SK-N-SH treated with all-trans-retinoic acid at 6 μM for 48 hours (cell line): ENCODE results near the gene SIX5.

ENCODE experiments used
- CSRNP3 ChIP-seq: fragments of 250-450 bp; sonication (Bioruptor Pico); IDR thresholded peaks from 2 replicates; pipeline ENCODE4 v1.5.1; 2021; ENCODE audit warnings: mild to moderate bottlenecking, moderate library complexity
- PPARA ChIP-seq: fragments of 250-450 bp; sonication (Bioruptor Pico); IDR thresholded peaks from 2 replicates; pipeline ENCODE4 v1.5.0; 2020; ENCODE audit warnings: mild to moderate bottlenecking, borderline replicate concordance
- TOX ChIP-seq: fragments of 250-450 bp; sonication (Bioruptor Pico); IDR thresholded peaks from 2 replicates; pipeline ENCODE4 v1.8.0; 2021; ENCODE audit warnings: mild to moderate bottlenecking, moderate library complexity, borderline replicate concordance
- TF ChIP-seq, protein P1 (sequence below): fragments of 250-450 bp; sonication (Bioruptor Pico); IDR thresholded peaks from 2 replicates; pipeline ENCODE4 v1.8.0; 2020; ENCODE audit warnings: mild to moderate bottlenecking, moderate library complexity, borderline replicate concordance
- TF ChIP-seq, protein P2 (sequence below): fragments of 250-450 bp; sonication (Bioruptor Pico); IDR thresholded peaks from 2 replicates; pipeline ENCODE4 v1.5.1; 2020; ENCODE audit warnings: low read depth, mild to moderate bottlenecking, moderate library complexity

DNA sequence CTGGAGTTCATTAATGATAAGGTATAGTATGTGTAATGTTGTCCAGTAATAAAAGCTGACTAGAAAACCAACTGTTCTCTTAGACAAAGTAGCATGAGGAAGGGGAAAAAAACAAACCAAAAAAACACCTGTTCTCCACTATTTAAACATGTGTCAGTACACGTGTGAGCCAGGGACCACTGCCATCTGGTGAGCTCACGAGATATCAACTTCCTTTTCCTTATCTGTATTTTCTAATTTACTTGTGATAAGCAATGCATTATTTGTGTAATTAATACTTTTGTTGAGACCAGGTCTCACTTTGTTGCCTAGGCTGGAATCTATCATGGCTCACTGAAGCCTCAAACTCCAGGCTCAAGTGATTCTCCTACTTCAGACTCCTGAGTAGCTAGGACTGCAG is 4.3 kb upstream of the SIX5 start:
- TF ChIP-seq, protein P1, sequence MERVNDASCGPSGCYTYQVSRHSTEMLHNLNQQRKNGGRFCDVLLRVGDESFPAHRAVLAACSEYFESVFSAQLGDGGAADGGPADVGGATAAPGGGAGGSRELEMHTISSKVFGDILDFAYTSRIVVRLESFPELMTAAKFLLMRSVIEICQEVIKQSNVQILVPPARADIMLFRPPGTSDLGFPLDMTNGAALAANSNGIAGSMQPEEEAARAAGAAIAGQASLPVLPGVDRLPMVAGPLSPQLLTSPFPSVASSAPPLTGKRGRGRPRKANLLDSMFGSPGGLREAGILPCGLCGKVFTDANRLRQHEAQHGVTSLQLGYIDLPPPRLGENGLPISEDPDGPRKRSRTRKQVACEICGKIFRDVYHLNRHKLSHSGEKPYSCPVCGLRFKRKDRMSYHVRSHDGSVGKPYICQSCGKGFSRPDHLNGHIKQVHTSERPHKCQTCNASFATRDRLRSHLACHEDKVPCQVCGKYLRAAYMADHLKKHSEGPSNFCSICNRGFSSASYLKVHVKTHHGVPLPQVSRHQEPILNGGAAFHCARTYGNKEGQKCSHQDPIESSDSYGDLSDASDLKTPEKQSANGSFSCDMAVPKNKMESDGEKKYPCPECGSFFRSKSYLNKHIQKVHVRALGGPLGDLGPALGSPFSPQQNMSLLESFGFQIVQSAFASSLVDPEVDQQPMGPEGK (CRISPR knock-in tag) = no peak
- TF ChIP-seq CSRNP3 (no peak), TOX (CRISPR knock-in tag) (no peak), PPARA (CRISPR knock-in tag) (no peak)
- TF ChIP-seq, protein P2, sequence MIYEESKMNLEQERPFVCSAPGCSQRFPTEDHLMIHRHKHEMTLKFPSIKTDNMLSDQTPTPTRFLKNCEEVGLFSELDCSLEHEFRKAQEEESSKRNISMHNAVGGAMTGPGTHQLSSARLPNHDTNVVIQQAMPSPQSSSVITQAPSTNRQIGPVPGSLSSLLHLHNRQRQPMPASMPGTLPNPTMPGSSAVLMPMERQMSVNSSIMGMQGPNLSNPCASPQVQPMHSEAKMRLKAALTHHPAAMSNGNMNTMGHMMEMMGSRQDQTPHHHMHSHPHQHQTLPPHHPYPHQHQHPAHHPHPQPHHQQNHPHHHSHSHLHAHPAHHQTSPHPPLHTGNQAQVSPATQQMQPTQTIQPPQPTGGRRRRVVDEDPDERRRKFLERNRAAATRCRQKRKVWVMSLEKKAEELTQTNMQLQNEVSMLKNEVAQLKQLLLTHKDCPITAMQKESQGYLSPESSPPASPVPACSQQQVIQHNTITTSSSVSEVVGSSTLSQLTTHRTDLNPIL (CRISPR knock-in tag) = no peak
